Activated naive CD4-positive, alpha-beta T cell treated with anti-CD3 and anti-CD28 coated beads, Interleukin-2, amount 50 U/mL, for 24 hours (primary cell): ENCODE data around the gene HMGB4.

ENCODE experiments used
- H3K27ac Mint-ChIP-seq: one replicate; pipeline ENCODE4 v1.8.0; 2021; ENCODE audit warnings: mild to moderate bottlenecking, mixed read lengths
- H3K27me3 Mint-ChIP-seq: one replicate; pipeline ENCODE4 v1.8.0; 2021; ENCODE audit warnings: mixed read lengths
- H3K36me3 Mint-ChIP-seq: one replicate; pipeline ENCODE4 v1.8.0; 2021; ENCODE audit warnings: mixed read lengths
- H3K4me1 Mint-ChIP-seq: one replicate; pipeline ENCODE4 v1.8.0; 2021; ENCODE audit warnings: mixed read lengths
- H3K4me3 Mint-ChIP-seq: one replicate; pipeline ENCODE4 v1.8.0; 2021; ENCODE audit warnings: mild to moderate bottlenecking, mixed read lengths
- H3K9me3 Mint-ChIP-seq: one replicate; pipeline ENCODE4 v1.8.0; 2021; ENCODE audit warnings: mixed read lengths

The HMGB4 gene, protein sequence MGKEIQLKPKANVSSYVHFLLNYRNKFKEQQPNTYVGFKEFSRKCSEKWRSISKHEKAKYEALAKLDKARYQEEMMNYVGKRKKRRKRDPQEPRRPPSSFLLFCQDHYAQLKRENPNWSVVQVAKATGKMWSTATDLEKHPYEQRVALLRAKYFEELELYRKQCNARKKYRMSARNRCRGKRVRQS

GRCh38 chr1:33863779-33864178 lies at the start of gene HMGB4:
TSS of gene HMGB4 (plus strand) at chr1:33864079. CDS start at chr1:33864192, 113 bp downstream.
- no peaks in the 10 kb centered on the region for H3K4me1 Mint-ChIP-seq
- no peaks in the 10 kb centered on the region for H3K36me3 Mint-ChIP-seq
- H3K9me3 Mint-ChIP-seq = peaks cover 4% of the 10 kb centered on the region
- no peak within 1 kb of the TSS for H3K27ac Mint-ChIP-seq
- H3K4me3 Mint-ChIP-seq = no peak within 1 kb of the TSS
- peaks cover 10% of the 10 kb centered on the region for H3K27me3 Mint-ChIP-seq

GRCh38 chr1:33814166-33814565 lies 49.7 kb upstream of the HMGB4 start:
- Mint-ChIP-seq H3K4me1 (no peaks in the 10 kb centered on the region), H3K4me3 (no peak overlapping the region), H3K27ac (no peak overlapping the region), H3K9me3 (peaks cover 3% of the 10 kb centered on the region), H3K27me3 (peaks cover 1% of the 10 kb centered on the region), H3K36me3 (no peaks in the 10 kb centered on the region)

GRCh38 chr1:33815061-33815460 lies 48.8 kb upstream of the HMGB4 start:
- Mint-ChIP-seq H3K9me3 (no peaks in the 10 kb centered on the region), H3K4me1 (no peaks in the 10 kb centered on the region), H3K36me3 (no peaks in the 10 kb centered on the region), H3K27ac (no peak overlapping the region), H3K27me3 (peaks cover 3% of the 10 kb centered on the region), H3K4me3 (no peak overlapping the region)

- Mint-ChIP-seq H3K9me3 (no peaks in the 10 kb centered on the region), H3K4me1 (no peaks in the 10 kb centered on the region), H3K27me3 (peaks cover 2% of the 10 kb centered on the region), H3K36me3 (no peaks in the 10 kb centered on the region), H3K27ac (no peak overlapping the region), H3K4me3 (no peak overlapping the region)
These were observed 45.8 kb upstream of the HMGB4 start for GRCh38 chr1:33818071-33818470.

DNA sequence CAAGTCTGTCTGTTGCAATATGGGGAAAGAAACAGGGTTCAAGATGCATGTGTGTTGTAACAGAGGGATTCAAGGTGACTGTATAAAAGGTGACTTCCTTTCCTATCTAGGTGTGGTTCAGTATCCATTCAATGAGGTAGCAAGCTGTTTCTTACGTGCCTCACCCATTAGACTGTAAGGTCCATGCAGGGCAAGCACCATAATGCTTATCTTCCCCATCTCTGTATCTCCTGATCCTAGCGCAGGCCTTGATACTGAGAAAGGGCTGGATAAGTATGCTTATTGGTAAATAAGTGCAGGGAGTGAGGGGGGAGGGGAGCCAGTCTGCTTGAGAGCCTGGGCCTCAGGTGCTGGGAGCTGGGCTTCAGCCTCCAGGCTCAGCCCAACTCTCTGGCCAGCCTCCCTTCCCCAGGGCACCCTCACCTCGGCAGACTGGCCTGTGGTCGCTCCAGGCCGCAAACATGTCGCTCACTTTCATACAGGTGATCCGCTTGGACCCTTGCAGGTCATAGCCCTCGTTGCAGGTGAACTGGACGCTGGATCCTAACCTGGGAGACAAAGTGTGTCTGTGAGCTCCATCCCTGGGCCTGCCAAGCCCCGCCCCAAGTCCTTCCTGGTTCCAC lies 44.5 kb upstream of the HMGB4 start:
- no peak overlapping the region for H3K27ac Mint-ChIP-seq
- no peaks in the 10 kb centered on the region for H3K36me3 Mint-ChIP-seq
- no peak overlapping the region for H3K4me3 Mint-ChIP-seq
- peaks cover 2% of the 10 kb centered on the region for H3K27me3 Mint-ChIP-seq
- no peaks in the 10 kb centered on the region for H3K4me1 Mint-ChIP-seq
- no peaks in the 10 kb centered on the region for H3K9me3 Mint-ChIP-seq

DNA sequence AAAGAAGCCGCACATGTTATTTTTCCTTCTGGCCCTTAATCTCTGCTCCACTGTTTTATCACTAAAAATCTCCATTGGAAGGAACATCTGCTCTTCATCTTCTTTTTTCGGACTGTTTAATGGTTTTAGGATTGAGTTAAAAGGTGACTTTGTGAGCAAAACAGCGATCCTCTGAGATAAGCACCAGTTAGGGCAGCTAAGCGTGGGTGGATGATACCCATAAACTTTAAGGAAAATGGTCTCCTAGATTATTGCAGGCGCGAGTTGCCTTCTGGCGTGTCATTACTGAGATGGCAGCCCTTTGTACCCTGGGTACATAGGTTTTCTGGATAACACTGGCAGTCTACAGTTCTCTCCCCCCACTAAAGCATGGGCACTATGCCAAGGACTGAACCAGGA lies 44.0 kb upstream of the HMGB4 start:
- no peaks in the 10 kb centered on the region for H3K36me3 Mint-ChIP-seq
- no peak overlapping the region for H3K27ac Mint-ChIP-seq
- peaks cover 2% of the 10 kb centered on the region for H3K27me3 Mint-ChIP-seq
- no peaks in the 10 kb centered on the region for H3K9me3 Mint-ChIP-seq
- no peaks in the 10 kb centered on the region for H3K4me1 Mint-ChIP-seq
- H3K4me3 Mint-ChIP-seq = no peak overlapping the region

DNA sequence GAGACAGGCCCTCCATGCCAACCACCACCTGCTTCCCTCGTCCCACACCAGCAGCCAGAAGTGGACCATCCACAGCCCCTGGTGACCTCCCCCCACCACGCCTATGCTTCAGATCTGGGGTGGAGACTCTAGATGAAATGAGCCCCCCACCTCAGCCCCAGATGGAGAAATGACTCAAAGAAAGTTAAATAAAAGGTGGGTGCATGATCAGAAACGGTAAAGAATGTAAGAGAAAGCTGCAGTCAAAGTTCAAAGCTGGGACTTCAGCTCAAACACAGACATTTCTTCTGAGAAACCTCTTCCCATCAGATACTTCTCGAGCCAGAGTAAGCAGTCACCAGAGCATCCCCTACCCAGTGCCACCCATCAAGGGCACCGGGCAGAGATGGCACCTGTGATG lies 43.1 kb upstream of the HMGB4 start:
- H3K9me3 Mint-ChIP-seq = no peaks in the 10 kb centered on the region
- no peaks in the 10 kb centered on the region for H3K4me1 Mint-ChIP-seq
- H3K36me3 Mint-ChIP-seq = no peaks in the 10 kb centered on the region
- H3K27ac Mint-ChIP-seq = no peak overlapping the region
- no peak overlapping the region for H3K4me3 Mint-ChIP-seq
- peaks cover 3% of the 10 kb centered on the region for H3K27me3 Mint-ChIP-seq

DNA sequence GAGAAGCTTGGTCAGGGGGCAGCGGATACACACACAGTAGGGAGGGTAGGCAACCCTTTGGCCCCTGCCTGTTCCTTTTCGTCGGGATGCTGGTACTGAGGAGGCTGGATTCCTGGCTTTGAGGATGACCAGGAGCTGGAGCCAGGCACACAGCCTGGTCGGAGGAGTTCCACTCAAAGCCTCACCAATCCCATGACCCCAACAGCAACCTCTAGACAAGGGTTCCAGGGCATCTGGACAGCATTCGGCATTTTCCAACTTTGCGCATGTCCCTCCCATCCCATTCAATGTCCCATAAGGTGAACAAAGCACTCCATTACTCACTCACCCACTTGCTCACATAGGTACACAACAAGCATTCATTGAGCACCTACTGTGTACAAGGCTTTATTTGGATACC lies 42.6 kb upstream of the HMGB4 start:
- Mint-ChIP-seq H3K9me3 (no peaks in the 10 kb centered on the region), H3K4me3 (no peak overlapping the region), H3K27ac (no peak overlapping the region), H3K36me3 (no peaks in the 10 kb centered on the region), H3K27me3 (peaks cover 3% of the 10 kb centered on the region), H3K4me1 (no peaks in the 10 kb centered on the region)

DNA sequence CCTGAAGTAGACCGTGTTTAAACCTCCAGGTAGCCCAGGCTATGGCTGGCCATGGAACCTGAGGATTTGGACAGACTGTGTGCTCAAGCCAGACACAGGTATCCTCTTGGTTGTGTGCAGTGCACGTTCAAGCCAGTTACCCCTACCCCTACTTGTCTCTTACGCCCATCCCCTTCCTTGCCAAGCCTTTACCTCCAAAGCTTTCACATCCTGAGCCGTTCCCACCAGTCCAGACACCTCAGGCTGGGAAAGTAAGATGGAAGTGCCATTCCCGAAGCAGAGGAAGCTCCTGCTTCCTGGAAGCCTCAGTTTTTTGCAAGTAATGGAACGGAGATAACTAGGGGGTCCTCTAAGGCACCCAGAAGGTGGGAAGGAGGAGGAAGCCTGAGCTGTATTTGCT lies 41.5 kb upstream of the HMGB4 start:
- Mint-ChIP-seq H3K27ac (no peak overlapping the region), H3K4me3 (no peak overlapping the region), H3K9me3 (no peaks in the 10 kb centered on the region)

DNA sequence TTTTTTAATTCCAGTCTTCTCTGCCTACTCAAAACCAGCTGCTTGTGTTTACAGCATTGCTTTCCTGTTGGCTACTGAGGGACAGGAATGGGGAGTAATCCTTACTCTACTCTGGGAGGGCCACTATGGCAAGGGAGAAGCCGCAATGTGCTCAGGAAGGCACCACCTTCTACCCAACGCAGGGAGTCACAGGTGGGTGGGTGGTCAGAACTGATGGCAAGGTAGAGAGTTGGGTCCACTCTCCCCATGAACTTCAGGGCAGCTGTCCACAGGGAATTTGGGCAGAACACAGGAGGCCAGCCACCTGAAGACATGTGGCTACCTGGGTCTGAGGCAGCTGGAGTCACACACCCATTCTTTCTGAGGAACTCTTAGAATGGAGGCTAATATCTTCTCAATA lies 40.5 kb upstream of the HMGB4 start:
- H3K27ac Mint-ChIP-seq = no peak overlapping the region
- no peaks in the 10 kb centered on the region for H3K36me3 Mint-ChIP-seq
- H3K4me3 Mint-ChIP-seq = no peak overlapping the region
- peaks cover 6% of the 10 kb centered on the region for H3K27me3 Mint-ChIP-seq
- no peaks in the 10 kb centered on the region for H3K9me3 Mint-ChIP-seq
- H3K4me1 Mint-ChIP-seq = no peaks in the 10 kb centered on the region

More for the DNA sequence above, 41.5 kb upstream of the HMGB4 start:
- no peaks in the 10 kb centered on the region for H3K36me3 Mint-ChIP-seq
- no peaks in the 10 kb centered on the region for H3K4me1 Mint-ChIP-seq
- H3K27me3 Mint-ChIP-seq = peaks cover 6% of the 10 kb centered on the region

DNA sequence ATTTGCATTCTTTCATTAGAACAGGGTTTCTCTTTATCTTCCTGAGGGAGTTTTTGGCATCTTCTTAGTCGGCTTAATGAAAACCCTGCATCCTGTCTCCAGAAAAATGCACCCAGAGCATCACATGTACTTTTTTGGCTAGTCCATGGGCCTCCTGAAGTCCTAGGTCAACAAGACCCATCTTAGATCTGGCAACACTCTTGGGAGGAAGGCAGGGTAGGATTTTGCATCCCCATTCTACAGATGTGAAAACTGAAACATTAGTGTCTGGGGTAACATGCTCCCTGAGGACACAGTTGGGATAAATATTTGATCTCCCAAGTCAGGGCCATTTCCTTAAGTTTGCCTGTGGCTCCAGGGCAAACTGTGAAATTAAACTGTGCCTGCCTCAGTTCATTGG lies 40.0 kb upstream of the HMGB4 start:
- H3K4me3 Mint-ChIP-seq = no peak overlapping the region
- H3K9me3 Mint-ChIP-seq = no peaks in the 10 kb centered on the region
- H3K27ac Mint-ChIP-seq = no peak overlapping the region
- no peaks in the 10 kb centered on the region for H3K4me1 Mint-ChIP-seq
- no peaks in the 10 kb centered on the region for H3K36me3 Mint-ChIP-seq
- H3K27me3 Mint-ChIP-seq = peaks cover 6% of the 10 kb centered on the region

- H3K36me3 Mint-ChIP-seq = no peaks in the 10 kb centered on the region
- no peaks in the 10 kb centered on the region for H3K4me1 Mint-ChIP-seq
- no peak overlapping the region for H3K4me3 Mint-ChIP-seq
- H3K9me3 Mint-ChIP-seq = no peaks in the 10 kb centered on the region
- peaks cover 6% of the 10 kb centered on the region for H3K27me3 Mint-ChIP-seq
- H3K27ac Mint-ChIP-seq = no peak overlapping the region
These were observed 39.6 kb upstream of the HMGB4 start for GRCh38 chr1:33824321-33824720.

DNA sequence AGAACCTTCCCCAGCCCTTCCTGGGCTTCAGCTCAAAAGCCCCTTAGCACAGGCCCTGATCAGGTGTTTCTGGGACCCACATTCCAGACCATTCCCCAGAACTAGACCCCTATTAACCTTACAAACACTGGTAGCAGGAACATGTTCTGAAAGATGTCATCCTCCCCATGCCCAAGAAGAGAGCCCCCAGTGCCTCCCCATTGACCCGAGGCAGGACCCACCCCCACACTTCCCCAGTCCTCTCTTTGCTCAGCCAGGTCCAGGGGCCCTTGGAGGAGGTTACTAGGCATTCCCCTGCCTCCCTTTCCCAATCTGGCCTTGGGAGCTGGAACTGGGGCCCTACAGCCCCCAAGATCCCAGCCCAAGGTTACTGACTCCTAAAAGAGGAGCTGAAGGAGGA lies 38.9 kb upstream of the HMGB4 start:
- H3K27ac Mint-ChIP-seq = no peak overlapping the region
- H3K4me3 Mint-ChIP-seq = no peak overlapping the region
- H3K9me3 Mint-ChIP-seq = no peaks in the 10 kb centered on the region
- H3K27me3 Mint-ChIP-seq = peaks cover 5% of the 10 kb centered on the region
- no peaks in the 10 kb centered on the region for H3K36me3 Mint-ChIP-seq
- H3K4me1 Mint-ChIP-seq = no peaks in the 10 kb centered on the region

DNA sequence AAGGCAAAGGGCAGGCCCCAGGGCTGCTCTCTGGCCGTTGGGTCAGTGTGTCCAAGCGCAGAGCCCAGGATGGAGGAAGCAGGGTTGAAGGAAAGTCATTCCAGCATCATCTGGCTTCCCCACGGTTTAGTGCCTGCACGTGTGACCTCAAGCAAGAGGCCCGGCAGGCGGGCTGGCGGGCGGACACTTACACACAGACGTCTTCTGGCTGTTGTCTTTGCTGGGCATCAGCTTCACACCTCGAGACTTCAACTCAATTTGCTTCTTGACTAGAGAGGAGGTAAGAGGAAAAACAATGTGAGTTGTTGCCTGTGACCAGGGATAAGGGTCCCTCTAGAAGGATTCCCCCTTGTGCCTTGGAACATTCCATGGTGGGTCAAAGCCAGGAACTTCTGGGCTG lies 38.4 kb upstream of the HMGB4 start:
- H3K9me3 Mint-ChIP-seq = no peaks in the 10 kb centered on the region
- peaks cover 5% of the 10 kb centered on the region for H3K27me3 Mint-ChIP-seq
- H3K4me1 Mint-ChIP-seq = no peaks in the 10 kb centered on the region
- H3K36me3 Mint-ChIP-seq = no peaks in the 10 kb centered on the region
- no peak overlapping the region for H3K4me3 Mint-ChIP-seq
- no peak overlapping the region for H3K27ac Mint-ChIP-seq

DNA sequence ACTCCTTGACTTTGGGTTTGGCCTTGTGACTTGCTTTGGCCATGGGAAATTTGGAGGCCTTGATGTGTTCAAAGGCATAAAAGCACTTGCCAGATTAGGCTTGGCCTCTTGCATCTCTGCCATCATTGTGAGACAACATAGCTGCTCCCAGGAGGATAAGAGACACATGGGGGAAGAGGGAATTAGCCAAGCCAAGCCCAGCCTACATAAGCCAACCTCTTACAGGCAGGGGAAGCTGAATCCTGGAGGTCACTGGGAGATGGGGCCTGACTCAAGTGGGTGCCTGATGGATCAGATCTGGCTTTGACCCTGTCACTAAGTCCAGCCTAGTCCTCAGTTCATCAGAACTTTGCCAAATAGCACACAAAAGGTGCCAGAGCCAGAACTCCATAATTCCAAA lies 37.6 kb upstream of the HMGB4 start:
- H3K4me1 Mint-ChIP-seq = no peaks in the 10 kb centered on the region
- H3K9me3 Mint-ChIP-seq = no peaks in the 10 kb centered on the region
- H3K27ac Mint-ChIP-seq = no peak overlapping the region
- no peaks in the 10 kb centered on the region for H3K36me3 Mint-ChIP-seq
- H3K27me3 Mint-ChIP-seq = peaks cover 5% of the 10 kb centered on the region
- H3K4me3 Mint-ChIP-seq = no peak overlapping the region

DNA sequence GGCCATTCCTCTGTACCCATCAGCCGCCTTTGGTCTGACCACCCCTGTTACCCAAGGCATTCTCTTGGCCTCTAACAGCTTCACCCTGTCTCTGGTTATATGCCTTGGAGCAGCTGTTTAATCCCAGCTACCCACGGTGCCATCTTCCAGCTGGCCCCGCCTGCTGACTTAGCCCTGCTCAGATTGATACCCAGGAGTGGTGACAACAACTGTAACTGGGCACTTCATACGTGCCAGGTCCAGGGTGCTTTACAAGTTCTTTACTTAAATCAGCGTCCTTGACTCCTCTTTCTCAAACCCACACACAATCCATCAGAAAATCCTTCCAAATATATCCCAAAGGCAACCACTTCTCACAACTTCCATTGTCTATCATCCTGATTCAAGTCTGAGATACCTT lies 37.2 kb upstream of the HMGB4 start:
- Mint-ChIP-seq H3K36me3 (no peaks in the 10 kb centered on the region), H3K27me3 (peaks cover 5% of the 10 kb centered on the region), H3K27ac (no peak overlapping the region), H3K4me1 (no peaks in the 10 kb centered on the region), H3K9me3 (no peaks in the 10 kb centered on the region), H3K4me3 (no peak overlapping the region)

GRCh38 chr1:33828059-33828458 lies 35.8 kb upstream of the HMGB4 start:
- H3K4me3 Mint-ChIP-seq = no peak overlapping the region
- H3K27me3 Mint-ChIP-seq = peaks cover 5% of the 10 kb centered on the region
- no peak overlapping the region for H3K27ac Mint-ChIP-seq
- no peaks in the 10 kb centered on the region for H3K36me3 Mint-ChIP-seq
- H3K9me3 Mint-ChIP-seq = no peaks in the 10 kb centered on the region
- H3K4me1 Mint-ChIP-seq = no peaks in the 10 kb centered on the region
